ENCODE data around the gene OGA. TPM values are rescaled to one million over a fixed set of nuclear protein-coding genes. Genes with fewer than 3 reads are reported as not detected.

Gene OGA
- total RNA-seq, 1 donor from 2014 or later = 125 TPM

GRCh38 chr10:101785801-101786200 lies 32.4 kb downstream of the OGA start:
- TF ChIP-seq CTCF (IDR thresholded peaks at IDR 0.05) (no peak), POLR2AphosphoS5 (IDR thresholded peaks at IDR 0.05; ENCODE audit: insufficient read depth in 1 of 2, low read depth in 1 of 2) (no peak), POLR2A (IDR thresholded peaks at IDR 0.05) (no peak)
- H3K27ac ChIP-seq = no peak overlapping the region
- H3K4me3 ChIP-seq = no peak overlapping the region
- H3K27me3 ChIP-seq = no peaks in the 10 kb centered on the region
- DNase-seq (ENCODE audit: extremely low spot score in 2 of 2) = no peak
- H3K36me3 ChIP-seq = peaks cover 0 to 57% of the 10 kb centered on the region in 2 donors
- intact Hi-C loops (cut with DNase I) = no loop called here
- no peaks in the 10 kb centered on the region for H3K9me3 ChIP-seq
- peaks cover 41% of the 10 kb centered on the region for H3K4me1 ChIP-seq

- Histone ChIP-seq H3K4me1 (peaks cover 50% of the 10 kb centered on the region), H3K27ac (no peak overlapping the region), H3K36me3 (peaks cover 0 to 45% of the 10 kb centered on the region in 2 donors), H3K4me3 (no peak overlapping the region), H3K27me3 (no peaks in the 10 kb centered on the region), H3K9me3 (no peaks in the 10 kb centered on the region)
- intact Hi-C loops (cut with DNase I) = no loop called here
- TF ChIP-seq POLR2AphosphoS5 (IDR thresholded peaks at IDR 0.05; ENCODE audit: insufficient read depth in 1 of 2, low read depth in 1 of 2) (no peak), CTCF (IDR thresholded peaks at IDR 0.05) (no peak), POLR2A (IDR thresholded peaks at IDR 0.05) (no peak)
- DNase-seq (ENCODE audit: extremely low spot score in 2 of 2) = no peak
Observed at GRCh38 chr10:101784558-101784957, 33.7 kb downstream of the OGA start.

GRCh38 chr10:101783736-101784118 lies 34.5 kb downstream of the OGA start:
- Histone ChIP-seq H3K36me3 (peaks cover 0 to 36% of the 10 kb centered on the region in 2 donors), H3K9me3 (no peaks in the 10 kb centered on the region), H3K4me1 (peaks cover 58% of the 10 kb centered on the region), H3K27ac (peak overlapping the region; percentile 43), H3K27me3 (no peaks in the 10 kb centered on the region), H3K4me3 (peak overlapping the region; percentile 53 to 70)
- intact Hi-C loops (cut with DNase I) = no loop called here
- no peak for TF ChIP-seq POLR2AphosphoS5 (IDR thresholded peaks at IDR 0.05; ENCODE audit: insufficient read depth in 1 of 2, low read depth in 1 of 2)
- no peak for TF ChIP-seq POLR2A (IDR thresholded peaks at IDR 0.05)
- no peak for TF ChIP-seq CTCF (IDR thresholded peaks at IDR 0.05)
- no peak for DNase-seq (ENCODE audit: extremely low spot score in 2 of 2)

- H3K4me3 ChIP-seq = peak within 1 kb of the TSS; percentile 53 to 70
- DNase-seq (ENCODE audit: extremely low spot score in 2 of 2) = no peak
- peaks cover 62% of the 10 kb centered on the region for H3K4me1 ChIP-seq
- H3K9me3 ChIP-seq = no peaks in the 10 kb centered on the region
- TF ChIP-seq CTCF (IDR thresholded peaks at IDR 0.05) (no peak), POLR2A (IDR thresholded peaks at IDR 0.05) (no peak), POLR2AphosphoS5 (IDR thresholded peaks at IDR 0.05; ENCODE audit: insufficient read depth in 1 of 2, low read depth in 1 of 2) (peak; percentile 35 to 60)
- H3K27ac ChIP-seq = peak within 1 kb of the TSS; percentile 43
- no peaks in the 10 kb centered on the region for H3K27me3 ChIP-seq
- peaks cover 0 to 32% of the 10 kb centered on the region in 2 donors for H3K36me3 ChIP-seq
- intact Hi-C loops (cut with DNase I) = no loop called here
Observed at GRCh38 chr10:101782811-101783735, 35.2 kb downstream of the OGA start, which contains the start of gene NPM3. NPM3 (minus strand) TSS chr10:101783446; CDS start chr10:101783390, 56 bp downstream.
